HG03064 (cell line): ENCODE results near the gene COL12A1.

ENCODE experiments used
- ATAC-seq: cut with Tn5 transposase; IDR thresholded peaks from one replicate; pipeline ENCODE4 v1.9.1; 2021; ENCODE audit warnings: low read depth; ENCODE audit not compliant: unreplicated experiment

The COL12A1 gene

GRCh38 chr6:75108333-75108974 is 97.4 kb downstream of the COL12A1 start:
- no peak for ATAC-seq

GRCh38 chr6:75107913-75108312 is 97.9 kb downstream of the COL12A1 start:
- ATAC-seq = no peak

DNA sequence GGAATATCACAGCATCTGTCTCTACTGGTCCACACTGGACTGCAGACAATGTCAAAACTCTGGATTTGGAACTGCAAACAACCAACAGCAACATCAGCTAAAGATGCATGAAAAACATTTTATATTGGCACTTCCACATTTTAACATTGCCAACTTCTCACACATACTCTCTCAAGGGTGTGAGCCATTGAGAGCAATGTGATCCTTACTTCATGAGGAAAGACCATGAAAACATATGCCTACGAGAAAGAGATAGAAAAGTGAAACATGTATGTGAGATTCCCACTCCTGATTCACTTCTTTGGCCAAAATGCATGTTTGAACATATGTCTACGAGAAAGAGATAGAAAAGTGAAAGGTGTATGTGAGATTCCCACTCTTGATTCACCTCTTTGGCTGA is 99.4 kb downstream of the COL12A1 start:
- no peak for ATAC-seq

DNA sequence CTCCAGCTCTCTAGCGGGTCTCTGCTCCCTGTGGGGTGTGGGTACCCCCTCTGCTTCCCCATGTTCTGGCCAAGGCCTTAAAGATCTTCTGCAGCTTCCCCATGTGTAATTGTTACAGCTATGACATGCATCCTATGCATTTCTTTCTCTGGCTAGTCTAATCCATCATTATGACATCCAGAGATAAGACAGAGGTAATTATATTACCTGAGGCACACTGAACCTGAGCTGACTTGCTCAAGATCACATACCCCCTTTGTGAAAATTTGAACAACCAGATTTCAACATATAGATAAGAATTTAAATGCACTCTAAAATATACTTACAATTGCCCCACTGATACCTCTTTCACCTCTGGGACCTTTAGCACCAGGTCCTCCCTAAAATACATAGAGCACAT is 102.4 kb downstream of the COL12A1 start:
- ATAC-seq = no peak

DNA sequence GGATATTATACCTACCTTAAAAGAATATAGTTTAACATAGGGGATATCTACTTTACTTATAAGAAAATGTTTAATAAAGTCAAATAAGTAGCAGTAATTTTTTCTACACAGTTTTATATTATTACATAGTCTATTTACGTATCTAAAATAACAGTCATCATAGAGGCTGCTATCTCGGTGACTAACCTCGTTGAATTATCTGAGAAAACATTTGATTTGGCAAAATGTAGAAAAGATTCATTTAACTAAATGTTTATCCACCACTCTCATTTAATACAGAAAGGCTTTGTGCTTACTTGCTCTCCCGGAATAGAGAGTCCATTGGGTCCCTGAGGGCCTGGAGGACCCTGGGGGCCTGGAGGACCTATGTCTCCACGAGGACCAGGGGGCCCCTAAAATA is 103.6 kb downstream of the COL12A1 start:
- ATAC-seq = no peak

DNA sequence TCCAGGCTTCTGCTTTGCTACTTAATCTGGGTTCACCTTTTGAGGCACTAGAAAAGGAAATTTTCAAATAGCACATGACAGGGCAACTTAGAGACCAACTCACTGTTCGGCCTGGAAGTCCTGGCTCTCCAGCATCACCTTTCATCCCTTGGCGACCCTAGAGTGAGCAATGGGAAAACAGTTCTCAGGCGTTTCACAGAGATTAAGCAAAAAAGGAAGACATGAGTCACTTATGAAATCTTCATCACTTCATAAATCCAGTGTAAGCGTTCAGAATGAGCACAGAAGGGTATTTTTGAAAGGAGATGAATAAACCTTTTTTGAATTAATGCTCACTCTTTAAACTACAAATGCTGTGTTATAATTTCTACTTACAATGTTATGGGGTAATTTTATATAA is 104.0 kb downstream of the COL12A1 start:
- no peak for ATAC-seq

GRCh38 chr6:75098709-75099108 is 107.1 kb downstream of the COL12A1 start:
- ATAC-seq = no peak

DNA sequence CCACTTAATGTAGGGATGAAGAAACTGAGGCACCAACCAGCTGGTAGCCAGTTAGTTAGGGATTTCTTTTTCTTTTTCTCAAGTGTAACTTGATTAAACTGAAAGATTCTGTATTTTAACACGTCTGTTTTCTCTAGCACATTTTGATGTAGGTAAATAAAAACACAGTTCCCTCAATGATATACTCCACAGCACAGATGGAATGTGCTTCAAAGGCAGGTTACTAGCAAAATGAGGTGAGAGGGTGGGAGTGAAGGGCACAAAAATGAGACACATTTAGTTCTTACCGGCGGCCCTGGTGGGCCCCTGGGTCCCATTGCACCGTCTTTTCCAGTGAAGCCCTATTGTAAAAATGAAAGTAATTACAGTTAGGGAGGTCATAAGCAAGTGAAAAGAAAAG is 108.9 kb downstream of the COL12A1 start:
- no peak for ATAC-seq

DNA sequence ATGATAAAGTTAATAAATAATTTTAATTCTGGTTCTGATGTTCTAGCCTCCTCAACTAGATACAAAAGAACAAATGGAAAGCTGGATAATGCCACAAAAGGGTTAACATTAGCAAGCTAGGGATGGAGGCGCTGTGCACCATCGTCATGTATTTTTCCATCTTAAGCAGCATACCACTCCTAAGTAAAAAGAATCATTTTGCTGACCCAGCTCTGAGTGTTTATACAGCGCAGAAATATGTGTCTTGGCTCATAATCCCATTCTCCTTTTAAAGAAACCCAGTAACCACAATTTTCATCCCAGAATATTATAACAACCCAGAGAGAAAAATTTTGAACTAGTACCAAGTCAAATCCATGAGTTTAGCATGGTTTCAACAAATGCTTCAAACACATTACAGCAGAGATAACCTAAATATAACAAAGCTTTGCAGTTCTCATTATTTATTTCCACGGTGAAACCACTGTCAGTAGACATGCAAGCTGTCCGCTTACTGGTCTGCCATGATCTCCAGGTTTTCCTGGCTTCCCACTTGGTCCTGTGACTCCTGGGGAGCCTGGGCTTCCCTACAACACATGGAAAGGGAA is 111.1 kb downstream of the COL12A1 start:
- ATAC-seq = no peak

GRCh38 chr6:75091467-75092190 is 114.2 kb downstream of the COL12A1 start:
- ATAC-seq = no peak

GRCh38 chr6:75090576-75090975 is 115.3 kb downstream of the COL12A1 start:
- ATAC-seq = no peak

- ATAC-seq = no peak
Measured at GRCh38 chr6:75089921-75090320, 115.9 kb downstream of the COL12A1 start.

GRCh38 chr6:75089151-75089897 is 116.5 kb downstream of the COL12A1 start:
- no peak for ATAC-seq

- no peak for ATAC-seq
Measured at GRCh38 chr6:75085931-75086635, 119.8 kb downstream of the COL12A1 start.

GRCh38 chr6:75084872-75085381 is 120.9 kb downstream of the COL12A1 start:
- ATAC-seq = no peak

DNA sequence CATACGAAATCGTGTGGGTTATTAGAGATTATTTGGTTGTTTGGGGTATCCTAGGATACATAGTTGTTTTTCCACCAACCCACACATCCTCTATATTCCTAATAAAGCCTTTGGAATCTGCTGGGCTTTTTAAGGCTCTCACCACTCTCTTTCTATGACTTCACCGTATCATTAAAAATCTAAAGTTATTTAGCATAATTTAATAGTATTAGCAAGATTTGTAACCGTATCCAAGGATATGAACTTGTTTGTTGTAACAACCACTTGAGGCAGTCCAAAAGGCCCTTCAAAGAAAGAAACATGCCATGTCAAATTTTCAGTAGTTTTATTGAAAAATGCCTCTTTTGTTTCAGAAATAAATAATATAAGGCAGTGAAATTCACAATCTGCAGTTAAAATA is 121.8 kb downstream of the COL12A1 start:
- ATAC-seq = no peak

- no peak for ATAC-seq
Measured at GRCh38 chr6:75081921-75082320, 123.9 kb downstream of the COL12A1 start.

- ATAC-seq = no peak
Measured at GRCh38 chr6:75081047-75081446, 124.8 kb downstream of the COL12A1 start.

GRCh38 chr6:75079589-75079988 is 126.3 kb downstream of the COL12A1 start:
- ATAC-seq = no peak

DNA sequence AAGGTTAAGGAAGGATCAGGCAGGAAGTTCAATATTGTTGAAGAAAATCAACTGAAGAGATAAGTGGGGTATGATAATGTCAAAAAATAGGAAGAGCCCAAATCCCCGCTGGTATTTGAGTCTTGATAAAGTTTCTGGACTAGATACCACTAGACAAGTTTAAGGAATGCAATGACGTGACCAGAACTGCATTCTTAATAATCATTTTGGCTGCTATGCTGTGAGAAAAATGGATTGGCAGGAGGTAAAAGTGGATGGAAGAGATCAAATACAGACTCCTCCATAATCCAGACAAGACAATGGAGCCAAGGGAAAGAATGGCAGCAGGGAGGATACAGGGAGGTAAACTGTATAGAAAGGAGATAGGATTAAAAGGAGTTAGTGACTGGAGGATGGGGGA is 128.2 kb downstream of the COL12A1 start:
- ATAC-seq = no peak
